Retinal pigment epithelial cell (primary cell): Measurements from ENCODE around the gene UQCC5.

Experiments
- DNase-seq: peaks from one replicate; pipeline ENCODE4 v3.0.0-alpha.2; 2010; ENCODE audit warnings: low read depth
- H3K4me3 ChIP-seq: 2 replicates; pipeline ENCODE4 v1.5.1; 2011; ENCODE audit warnings: mild to moderate bottlenecking, low read length, control low read depth, moderate library complexity
- CTCF ChIP-seq: conservative IDR thresholded peaks from 2 replicates; pipeline ENCODE4 v1.5.1; 2011; ENCODE audit warnings: low read depth, low read length, control low read depth, inconsistent platforms

Gene UQCC5

GRCh38 chr3:52490939-52491526 is 45.4 kb upstream of the UQCC5 start:
- DNase-seq, result no peak
- TF ChIP-seq CTCF, result no peak
- H3K4me3 ChIP-seq, result no peak overlapping the region

GRCh38 chr3:52492059-52492458 is 44.3 kb upstream of the UQCC5 start:
- TF ChIP-seq CTCF, result no peak
- DNase-seq, result no peak
- H3K4me3 ChIP-seq, result no peak overlapping the region

- H3K4me3 ChIP-seq, result no peak overlapping the region
- no peak for TF ChIP-seq CTCF
- DNase-seq, result no peak
Observed at GRCh38 chr3:52493232-52494017, 43.0 kb upstream of the UQCC5 start.

GRCh38 chr3:52494445-52494844 is 42.0 kb upstream of the UQCC5 start:
- no peak overlapping the region for H3K4me3 ChIP-seq
- DNase-seq, result no peak
- TF ChIP-seq CTCF, result no peak

GRCh38 chr3:52494886-52495495 is 41.4 kb upstream of the UQCC5 start, which contains the start of gene STAB1:
TSS of gene STAB1 (plus strand) at chr3:52495338. CDS start at chr3:52495414, 76 bp downstream.
- TF ChIP-seq CTCF, result no peak
- DNase-seq, result no peak
- no peak within 1 kb of the TSS for H3K4me3 ChIP-seq

- no peak overlapping the region for H3K4me3 ChIP-seq
- no peak for TF ChIP-seq CTCF
- no peak for DNase-seq
Observed at GRCh38 chr3:52495777-52496602, 40.4 kb upstream of the UQCC5 start.
